Activated CD4-positive, CD25-positive, alpha-beta regulatory T cell treated with anti-CD3 and anti-CD28 coated beads, Interleukin-2, amount 50 U/mL, for 16 hours (primary cell): ENCODE measurements around the gene PORCN.

Experiments used
- DNase-seq: peaks from one replicate; pipeline ENCODE4 v3.0.0-alpha.2; 2020; ENCODE audit warnings: low read depth, low spot score

PORCN gene

GRCh38 chrX:48476919-48477318 is 31.9 kb upstream of the PORCN start:
- no peak for DNase-seq

GRCh38 chrX:48477960-48478755 is 30.6 kb upstream of the PORCN start:
- DNase-seq: no peak

DNA sequence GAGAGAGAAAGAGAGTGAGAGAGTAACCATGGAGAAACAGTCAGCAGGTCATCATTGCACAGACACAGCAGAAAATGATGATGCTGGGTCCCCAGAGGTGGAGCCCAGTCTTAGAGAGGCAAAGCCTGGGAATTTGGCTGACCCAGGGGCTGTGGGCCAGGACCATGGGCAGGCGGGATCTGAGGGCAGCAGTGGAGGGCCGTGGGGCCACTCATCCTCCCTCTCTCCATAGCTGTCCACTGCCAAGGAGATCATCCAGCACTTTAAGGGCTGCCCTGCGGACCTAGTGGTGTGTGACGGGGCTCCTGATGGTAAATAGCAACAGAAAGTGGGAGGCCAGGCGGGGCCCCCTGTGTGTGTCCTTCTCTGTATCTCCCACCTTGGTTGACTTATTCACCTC is 30.0 kb upstream of the PORCN start:
- DNase-seq: no peak

GRCh38 chrX:48480142-48480541 is 28.6 kb upstream of the PORCN start:
- no peak for DNase-seq

- no peak for DNase-seq
Observed at GRCh38 chrX:48480583-48480982, 28.2 kb upstream of the PORCN start.

DNA sequence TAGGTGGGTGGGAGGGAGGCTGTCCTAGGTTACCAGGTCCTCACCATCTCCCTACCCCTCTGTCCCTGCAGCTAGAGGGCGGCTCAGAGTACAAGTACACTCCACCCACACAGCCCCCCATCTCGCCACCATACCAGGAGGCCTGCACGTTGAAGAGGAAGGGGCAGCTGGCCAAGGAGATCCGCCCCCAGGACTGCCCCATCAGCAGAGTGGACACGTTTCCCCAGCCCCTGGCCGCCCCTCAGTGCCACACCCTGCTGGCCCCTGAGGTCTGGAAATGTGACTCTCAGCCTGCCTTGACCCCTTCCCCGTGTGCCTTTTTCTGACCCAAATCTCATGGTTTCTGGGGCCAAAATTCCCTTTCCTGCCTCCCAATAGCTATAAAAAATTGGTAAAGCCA is 26.3 kb upstream of the PORCN start:
- no peak for DNase-seq

- DNase-seq: no peak
Observed at GRCh38 chrX:48487362-48487798, 21.4 kb upstream of the PORCN start.

GRCh38 chrX:48488034-48488433 is 20.8 kb upstream of the PORCN start:
- no peak for DNase-seq

DNA sequence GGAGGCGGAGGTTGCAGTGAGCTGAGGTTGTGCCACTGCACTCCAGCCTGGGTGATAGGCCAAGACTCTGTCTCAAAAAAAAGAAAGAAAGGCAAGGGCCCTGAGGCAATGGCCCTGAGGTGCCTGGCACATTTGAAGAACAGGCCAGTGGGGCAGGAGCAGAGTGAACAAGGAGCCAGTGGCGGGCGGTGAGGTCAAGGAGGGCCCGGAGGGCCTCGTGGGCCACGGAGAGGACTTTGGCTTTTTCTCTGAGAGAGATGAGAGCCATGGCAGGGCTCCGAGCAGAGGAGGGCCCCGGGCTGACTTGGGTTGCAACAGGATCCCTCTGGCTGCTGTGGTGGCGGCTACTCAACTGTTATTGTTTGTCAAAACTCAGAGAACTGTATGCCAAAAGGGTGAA is 19.5 kb upstream of the PORCN start:
- DNase-seq: no peak

- no peak for DNase-seq
Observed at GRCh38 chrX:48489892-48490291, 18.9 kb upstream of the PORCN start.

- no peak for DNase-seq
Observed at GRCh38 chrX:48490661-48491060, 18.1 kb upstream of the PORCN start.

DNA sequence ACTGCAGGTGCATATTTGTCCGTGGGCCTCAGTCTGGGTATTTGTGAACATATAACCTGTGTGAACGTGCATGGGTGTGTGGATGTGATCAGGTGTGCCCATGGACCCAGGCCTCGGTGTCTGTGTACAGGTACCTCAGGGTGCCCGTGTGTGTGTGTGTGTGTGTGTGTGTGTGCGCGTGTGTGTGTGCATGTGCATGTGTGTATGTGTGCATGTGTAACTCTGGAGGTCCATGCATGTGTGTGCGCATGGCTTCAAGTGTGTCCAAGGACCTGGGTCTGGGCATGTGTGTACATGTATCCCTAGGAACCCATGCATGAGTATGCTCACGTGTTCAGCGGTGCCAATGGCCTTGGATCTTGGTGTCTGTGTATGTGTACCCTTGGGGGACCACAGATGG is 17.0 kb upstream of the PORCN start:
- no peak for DNase-seq

GRCh38 chrX:48492293-48492910 is 16.4 kb upstream of the PORCN start:
- DNase-seq: no peak

GRCh38 chrX:48493890-48494364 is 14.9 kb upstream of the PORCN start:
- DNase-seq: no peak

- DNase-seq: no peak
Observed at GRCh38 chrX:48496660-48497059, 12.1 kb upstream of the PORCN start.

DNA sequence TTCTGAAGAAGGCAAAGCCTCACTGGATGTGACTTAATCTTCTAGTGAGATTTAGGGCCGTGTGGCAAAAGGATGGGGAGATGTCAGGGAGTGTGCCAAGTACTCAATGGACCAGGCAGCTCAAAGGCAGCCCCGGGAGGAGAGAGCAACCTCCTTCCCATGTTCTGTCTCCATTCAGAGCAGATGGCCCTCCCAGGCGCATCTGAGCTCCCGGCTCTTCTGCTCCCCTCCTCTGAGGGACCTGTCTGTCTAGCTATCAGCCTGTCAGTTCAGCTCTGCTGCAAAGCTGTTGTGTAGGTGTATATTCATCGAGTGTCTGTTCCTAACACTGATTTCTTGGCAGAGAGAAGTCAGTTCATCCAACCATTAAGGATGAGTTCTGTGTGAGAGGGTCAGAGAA is 10.9 kb upstream of the PORCN start:
- DNase-seq: no peak

GRCh38 chrX:48498374-48498809 is 10.4 kb upstream of the PORCN start:
- DNase-seq: no peak

GRCh38 chrX:48504261-48504660 is 4.5 kb upstream of the PORCN start:
- no peak for DNase-seq

- DNase-seq: no peak
Observed at GRCh38 chrX:48505481-48505880, 3.3 kb upstream of the PORCN start.

DNA sequence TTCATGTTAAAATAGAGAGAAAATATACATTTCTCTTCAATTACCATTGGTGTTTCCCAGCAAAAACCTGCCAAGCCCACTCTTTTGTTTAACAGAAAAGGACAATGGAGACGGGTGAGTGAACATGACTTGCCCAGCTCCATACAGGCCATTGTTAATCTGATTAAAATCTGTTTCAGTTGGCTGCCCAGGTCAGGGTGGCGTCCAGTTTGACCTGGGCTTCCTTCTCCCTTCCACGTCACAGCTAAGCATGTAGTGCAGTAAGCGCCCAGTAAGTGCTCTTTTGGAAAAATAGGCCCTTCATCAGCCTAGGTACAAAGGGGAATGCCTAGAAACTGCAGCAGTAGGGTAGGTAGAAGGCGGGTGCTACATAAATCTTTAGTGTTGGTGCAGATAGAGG is 1.5 kb upstream of the PORCN start:
- no peak for DNase-seq

DNA sequence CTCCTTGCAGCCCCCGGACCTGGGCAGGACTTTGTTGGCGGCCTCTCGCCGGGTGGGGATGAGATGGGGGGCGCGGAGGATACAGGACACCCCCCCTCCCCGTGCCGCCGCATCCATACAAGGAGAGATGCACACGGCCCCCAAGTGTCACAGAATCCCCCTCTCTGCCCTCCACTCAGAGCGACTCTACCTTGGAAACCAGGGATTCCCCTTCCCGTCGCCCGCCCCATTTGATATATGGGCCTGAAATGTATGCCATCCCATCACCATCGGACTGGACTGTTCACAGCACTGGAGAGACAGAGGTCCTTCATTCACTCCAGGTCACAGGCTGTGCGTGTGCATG is 426 bp downstream of the PORCN start:
- DNase-seq: no peak

- DNase-seq: no peak
Observed at GRCh38 chrX:48509619-48510018, 827 bp downstream of the PORCN start.

GRCh38 chrX:48511560-48511959 is 2.8 kb downstream of the PORCN start:
- DNase-seq: no peak
